ENCODE data around the gene FRMD5.

FRMD5 gene

DNA sequence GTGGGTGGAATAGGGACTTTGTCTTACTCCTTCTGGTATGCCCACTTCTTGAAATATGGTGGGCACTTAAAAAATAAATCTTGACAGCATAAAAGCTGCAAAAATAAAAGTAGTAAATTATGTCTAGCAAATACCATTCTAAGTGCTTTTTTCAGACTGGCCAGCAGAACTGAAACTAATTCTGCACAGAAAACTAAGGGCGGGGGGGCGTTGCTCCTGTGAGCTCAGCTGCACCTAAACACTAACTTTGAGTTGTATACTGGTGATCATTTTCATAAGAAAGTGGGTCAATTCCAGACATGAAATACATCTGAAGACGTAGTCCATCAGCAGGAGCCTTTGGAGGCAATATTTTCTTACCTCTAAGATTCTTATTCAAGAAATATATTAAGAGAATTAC, 253.5 kb downstream of the FRMD5 start:
- Histone ChIP-seq H3K9me3 (ENCODE audit: insufficient read depth, low read length, severe bottlenecking) (no peaks in the 10 kb centered on the region), H3K4me1 (ENCODE audit: insufficient read depth, low read length) (no peaks in the 10 kb centered on the region), H4K20me1 (ENCODE audit: insufficient read depth, low read length) (no peaks in the 10 kb centered on the region), H3K27ac (ENCODE audit: low read length) (no peak overlapping the region), H3K36me3 (ENCODE audit: insufficient read depth, low read length) (no peaks in the 10 kb centered on the region), H3K27me3 (ENCODE audit: insufficient read depth, low read length, poor library complexity) (no peaks in the 10 kb centered on the region), H3K4me2 (ENCODE audit: insufficient read depth, low read length) (no peak overlapping the region), H3K4me3 (ENCODE audit: low read depth in 1 of 2, low read length in 2 of 2) (no peak overlapping the region), H2AFZ (ENCODE audit: low read depth, low read length) (no peak overlapping the region), H3K79me2 (ENCODE audit: insufficient read depth, low read length) (no peaks in the 10 kb centered on the region), H3K9ac (ENCODE audit: low read depth, low read length) (no peak overlapping the region)
- DNase-seq (no peak), ATAC-seq (ENCODE audit: insufficient read depth, low read depth) (no peak)
- TF ChIP-seq, protein P1, sequence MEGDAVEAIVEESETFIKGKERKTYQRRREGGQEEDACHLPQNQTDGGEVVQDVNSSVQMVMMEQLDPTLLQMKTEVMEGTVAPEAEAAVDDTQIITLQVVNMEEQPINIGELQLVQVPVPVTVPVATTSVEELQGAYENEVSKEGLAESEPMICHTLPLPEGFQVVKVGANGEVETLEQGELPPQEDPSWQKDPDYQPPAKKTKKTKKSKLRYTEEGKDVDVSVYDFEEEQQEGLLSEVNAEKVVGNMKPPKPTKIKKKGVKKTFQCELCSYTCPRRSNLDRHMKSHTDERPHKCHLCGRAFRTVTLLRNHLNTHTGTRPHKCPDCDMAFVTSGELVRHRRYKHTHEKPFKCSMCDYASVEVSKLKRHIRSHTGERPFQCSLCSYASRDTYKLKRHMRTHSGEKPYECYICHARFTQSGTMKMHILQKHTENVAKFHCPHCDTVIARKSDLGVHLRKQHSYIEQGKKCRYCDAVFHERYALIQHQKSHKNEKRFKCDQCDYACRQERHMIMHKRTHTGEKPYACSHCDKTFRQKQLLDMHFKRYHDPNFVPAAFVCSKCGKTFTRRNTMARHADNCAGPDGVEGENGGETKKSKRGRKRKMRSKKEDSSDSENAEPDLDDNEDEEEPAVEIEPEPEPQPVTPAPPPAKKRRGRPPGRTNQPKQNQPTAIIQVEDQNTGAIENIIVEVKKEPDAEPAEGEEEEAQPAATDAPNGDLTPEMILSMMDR (IDR thresholded peaks at IDR 0.05; ENCODE audit: borderline replicate concordance, extremely low read depth, low read length, poor library complexity, severe bottlenecking) = no peak
- no peak for TF ChIP-seq EZH2 (IDR thresholded peaks at IDR 0.05; ENCODE audit: borderline replicate concordance, low read depth, low read length, severe bottlenecking)

- Histone ChIP-seq H3K4me2 (ENCODE audit: insufficient read depth, low read length) (no peak overlapping the region), H3K4me1 (ENCODE audit: insufficient read depth, low read length) (no peaks in the 10 kb centered on the region), H3K9ac (ENCODE audit: low read depth, low read length) (no peak overlapping the region), H3K27me3 (ENCODE audit: insufficient read depth, low read length, poor library complexity) (no peaks in the 10 kb centered on the region), H3K4me3 (ENCODE audit: low read depth in 1 of 2, low read length in 2 of 2) (no peak overlapping the region), H3K27ac (ENCODE audit: low read length) (no peak overlapping the region), H3K9me3 (ENCODE audit: insufficient read depth, low read length, severe bottlenecking) (no peaks in the 10 kb centered on the region), H4K20me1 (ENCODE audit: insufficient read depth, low read length) (no peaks in the 10 kb centered on the region), H2AFZ (ENCODE audit: low read depth, low read length) (no peak overlapping the region), H3K79me2 (ENCODE audit: insufficient read depth, low read length) (no peaks in the 10 kb centered on the region), H3K36me3 (ENCODE audit: insufficient read depth, low read length) (no peaks in the 10 kb centered on the region)
- ATAC-seq (ENCODE audit: insufficient read depth, low read depth) (no peak), DNase-seq (no peak)
- TF ChIP-seq, protein P1 (IDR thresholded peaks at IDR 0.05; ENCODE audit: borderline replicate concordance, extremely low read depth, low read length, poor library complexity, severe bottlenecking) = no peak
- no peak for TF ChIP-seq EZH2 (IDR thresholded peaks at IDR 0.05; ENCODE audit: borderline replicate concordance, low read depth, low read length, severe bottlenecking)
Observed at GRCh38 chr15:43941071-43941470, 254.0 kb downstream of the FRMD5 start.

DNA sequence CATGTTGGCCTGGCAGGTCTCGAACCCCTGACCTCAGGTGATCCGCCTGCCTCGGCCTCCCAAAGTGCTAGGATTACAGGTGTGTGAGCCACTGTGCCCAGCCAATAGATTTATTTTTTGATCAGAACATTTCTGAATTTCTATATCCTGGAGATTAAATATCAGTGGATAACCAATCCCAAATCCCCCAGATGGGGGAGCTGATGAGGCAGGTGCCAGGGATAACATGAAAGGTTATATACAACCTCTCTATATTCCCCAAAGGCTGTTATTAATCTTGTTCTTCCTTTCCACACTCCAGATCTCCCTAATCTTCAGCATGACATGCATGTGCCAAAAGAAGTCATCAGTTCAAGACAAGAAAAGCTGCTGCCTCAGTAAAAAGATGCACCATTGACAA, 256.0 kb downstream of the FRMD5 start:
- H3K4me3 ChIP-seq (ENCODE audit: low read depth in 1 of 2, low read length in 2 of 2) = no peak overlapping the region
- H3K4me2 ChIP-seq (ENCODE audit: insufficient read depth, low read length) = no peak overlapping the region
- H3K9ac ChIP-seq (ENCODE audit: low read depth, low read length) = no peak overlapping the region
- H3K4me1 ChIP-seq (ENCODE audit: insufficient read depth, low read length) = no peaks in the 10 kb centered on the region
- ATAC-seq (ENCODE audit: insufficient read depth, low read depth) = no peak
- peaks cover 1% of the 10 kb centered on the region for H3K27me3 ChIP-seq (ENCODE audit: insufficient read depth, low read length, poor library complexity)
- no peak overlapping the region for H3K27ac ChIP-seq (ENCODE audit: low read length)
- H3K79me2 ChIP-seq (ENCODE audit: insufficient read depth, low read length) = no peaks in the 10 kb centered on the region
- TF ChIP-seq, protein P1 (IDR thresholded peaks at IDR 0.05; ENCODE audit: borderline replicate concordance, extremely low read depth, low read length, poor library complexity, severe bottlenecking) = peak; percentile 20
- TF ChIP-seq EZH2 (IDR thresholded peaks at IDR 0.05; ENCODE audit: borderline replicate concordance, low read depth, low read length, severe bottlenecking) = no peak
- H3K9me3 ChIP-seq (ENCODE audit: insufficient read depth, low read length, severe bottlenecking) = no peaks in the 10 kb centered on the region
- no peak overlapping the region for H2AFZ ChIP-seq (ENCODE audit: low read depth, low read length)
- H3K36me3 ChIP-seq (ENCODE audit: insufficient read depth, low read length) = no peaks in the 10 kb centered on the region
- DNase-seq = no peak
- no peaks in the 10 kb centered on the region for H4K20me1 ChIP-seq (ENCODE audit: insufficient read depth, low read length)

- Histone ChIP-seq H3K4me3 (ENCODE audit: low read depth in 1 of 2, low read length in 2 of 2) (no peak overlapping the region), H3K4me2 (ENCODE audit: insufficient read depth, low read length) (no peak overlapping the region), H3K79me2 (ENCODE audit: insufficient read depth, low read length) (no peaks in the 10 kb centered on the region), H4K20me1 (ENCODE audit: insufficient read depth, low read length) (no peaks in the 10 kb centered on the region), H3K9me3 (ENCODE audit: insufficient read depth, low read length, severe bottlenecking) (no peaks in the 10 kb centered on the region), H3K4me1 (ENCODE audit: insufficient read depth, low read length) (no peaks in the 10 kb centered on the region), H3K27me3 (ENCODE audit: insufficient read depth, low read length, poor library complexity) (peaks cover 9% of the 10 kb centered on the region), H3K36me3 (ENCODE audit: insufficient read depth, low read length) (no peaks in the 10 kb centered on the region), H2AFZ (ENCODE audit: low read depth, low read length) (no peak overlapping the region), H3K9ac (ENCODE audit: low read depth, low read length) (no peak overlapping the region), H3K27ac (ENCODE audit: low read length) (no peak overlapping the region)
- DNase-seq (no peak), ATAC-seq (ENCODE audit: insufficient read depth, low read depth) (no peak)
- TF ChIP-seq, protein P1 (IDR thresholded peaks at IDR 0.05; ENCODE audit: borderline replicate concordance, extremely low read depth, low read length, poor library complexity, severe bottlenecking) = no peak
- no peak for TF ChIP-seq EZH2 (IDR thresholded peaks at IDR 0.05; ENCODE audit: borderline replicate concordance, low read depth, low read length, severe bottlenecking)
Observed at GRCh38 chr15:43934480-43934879, 260.6 kb downstream of the FRMD5 start.
